Measurements from ENCODE around the gene POLRMT.
"Not testable (repeated sequence)": the region's sequence is repeated elsewhere in the genome, so short reads cannot be mapped to it uniquely, and the experiment has no call there.

The POLRMT gene

DNA sequence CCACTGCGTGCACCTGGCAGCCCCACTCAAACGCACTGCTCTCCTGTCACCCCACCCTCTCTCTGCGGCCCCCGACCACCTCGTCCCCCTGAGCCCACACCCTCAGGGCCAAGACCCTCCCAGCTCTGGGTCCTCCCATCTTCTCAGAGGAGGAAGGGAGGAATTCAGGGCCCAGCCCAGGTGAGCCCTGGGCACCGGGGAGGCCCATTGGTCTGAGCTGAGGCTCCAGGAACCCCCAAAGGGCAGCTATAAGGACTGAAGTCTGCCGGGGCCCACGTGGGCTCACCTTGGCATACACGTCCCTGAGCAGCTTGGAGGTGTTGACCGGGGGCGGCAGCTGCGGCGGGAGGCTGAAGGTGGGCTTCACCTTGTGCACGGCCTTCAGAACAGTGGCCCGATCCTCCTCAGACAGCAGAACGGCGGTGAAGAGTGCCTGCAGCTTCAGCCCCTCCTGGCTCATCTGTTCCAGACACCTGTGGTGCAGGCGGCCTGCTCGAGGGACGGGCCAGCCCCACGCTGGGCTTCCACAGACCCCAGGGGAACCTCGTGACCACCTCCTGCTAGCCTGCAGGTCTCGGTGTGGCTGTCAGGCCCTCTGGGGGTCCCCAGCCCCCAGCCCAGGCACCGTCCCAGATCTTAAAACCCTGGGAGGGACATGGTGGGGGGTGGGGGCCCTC lies 8.8 kb downstream of the POLRMT start:
- no peak for DNase-seq

DNA sequence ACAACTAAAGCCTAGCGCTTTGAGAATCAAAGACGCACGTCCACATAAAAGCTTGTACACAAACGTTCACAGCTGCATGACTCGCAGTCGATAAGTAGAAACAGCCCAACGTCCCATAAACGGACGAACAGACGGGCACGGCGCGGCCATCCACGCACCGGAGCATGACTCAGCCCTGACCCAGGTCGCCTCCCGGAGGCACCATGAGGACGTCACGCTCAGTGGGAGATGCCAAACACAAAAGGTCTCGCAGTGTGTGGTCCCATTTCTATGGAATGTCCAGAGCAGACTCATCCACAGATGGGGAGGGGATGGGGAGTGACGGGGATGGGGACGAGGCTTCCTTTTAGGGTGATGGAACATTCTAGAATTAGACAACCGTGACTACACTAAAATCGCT lies 9.4 kb downstream of the POLRMT start:
- no peak for DNase-seq

DNA sequence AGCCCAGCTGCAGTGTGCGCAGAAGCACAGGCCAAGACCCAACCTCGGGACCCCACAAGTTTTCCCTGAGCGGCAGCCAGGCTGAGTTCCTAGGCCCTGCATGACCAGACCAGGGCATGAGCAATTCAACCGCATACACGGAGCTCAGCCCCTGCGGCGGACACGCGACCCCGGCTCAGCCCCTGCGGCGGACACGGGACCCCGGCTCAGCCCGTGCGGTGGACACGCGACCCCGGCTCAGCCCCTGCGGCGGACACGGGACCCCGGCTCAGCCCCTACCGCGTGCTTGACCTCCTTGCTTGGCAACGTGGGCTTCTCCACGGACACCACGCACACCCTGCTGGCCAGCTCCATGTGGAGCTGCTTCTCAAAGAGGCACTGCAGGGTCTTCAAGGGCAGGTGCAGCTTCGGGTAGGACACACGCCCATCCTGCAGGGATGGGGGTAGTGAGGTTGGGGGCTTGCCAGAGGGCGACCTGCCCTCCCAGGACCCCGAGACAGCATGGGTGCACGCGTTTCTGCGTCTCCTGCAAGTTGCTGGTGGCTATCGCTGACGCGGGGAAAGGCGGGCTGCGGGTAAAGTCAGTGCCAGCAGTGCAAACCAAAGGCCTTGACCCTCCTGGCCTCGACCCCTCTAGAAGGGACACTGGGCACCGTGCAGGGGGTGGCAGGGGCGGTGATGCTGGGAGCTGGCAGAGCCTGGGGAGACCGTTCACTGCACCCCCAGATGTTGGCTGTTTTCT lies 10.0 kb downstream of the POLRMT start:
- DNase-seq = no peak

GRCh38 chr19:622666-623065 lies 10.7 kb downstream of the POLRMT start:
- no peak for DNase-seq

DNA sequence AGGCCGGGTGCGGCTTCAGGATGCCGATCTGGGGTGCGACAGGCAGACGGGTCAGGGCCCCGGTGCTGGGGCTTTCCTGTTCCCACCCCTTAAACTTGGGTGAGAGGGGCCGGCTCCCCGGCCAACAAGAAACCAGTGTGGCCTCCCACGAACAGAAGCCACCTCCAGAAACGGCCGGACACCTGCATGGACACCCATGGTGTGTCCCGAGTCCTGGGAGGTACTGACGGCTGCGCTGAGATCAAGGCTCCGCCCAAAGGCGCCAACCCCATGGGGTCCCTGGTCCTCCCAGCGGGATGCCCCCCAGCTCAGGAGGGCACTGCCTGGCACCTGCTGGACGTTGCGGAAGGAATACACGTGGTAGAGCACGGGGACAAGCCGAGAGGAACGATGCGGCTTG lies 11.5 kb downstream of the POLRMT start:
- no peak for DNase-seq

- not testable (repeated sequence) for DNase-seq
Observed at GRCh38 chr19:621191-621590, 12.1 kb downstream of the POLRMT start.

DNA sequence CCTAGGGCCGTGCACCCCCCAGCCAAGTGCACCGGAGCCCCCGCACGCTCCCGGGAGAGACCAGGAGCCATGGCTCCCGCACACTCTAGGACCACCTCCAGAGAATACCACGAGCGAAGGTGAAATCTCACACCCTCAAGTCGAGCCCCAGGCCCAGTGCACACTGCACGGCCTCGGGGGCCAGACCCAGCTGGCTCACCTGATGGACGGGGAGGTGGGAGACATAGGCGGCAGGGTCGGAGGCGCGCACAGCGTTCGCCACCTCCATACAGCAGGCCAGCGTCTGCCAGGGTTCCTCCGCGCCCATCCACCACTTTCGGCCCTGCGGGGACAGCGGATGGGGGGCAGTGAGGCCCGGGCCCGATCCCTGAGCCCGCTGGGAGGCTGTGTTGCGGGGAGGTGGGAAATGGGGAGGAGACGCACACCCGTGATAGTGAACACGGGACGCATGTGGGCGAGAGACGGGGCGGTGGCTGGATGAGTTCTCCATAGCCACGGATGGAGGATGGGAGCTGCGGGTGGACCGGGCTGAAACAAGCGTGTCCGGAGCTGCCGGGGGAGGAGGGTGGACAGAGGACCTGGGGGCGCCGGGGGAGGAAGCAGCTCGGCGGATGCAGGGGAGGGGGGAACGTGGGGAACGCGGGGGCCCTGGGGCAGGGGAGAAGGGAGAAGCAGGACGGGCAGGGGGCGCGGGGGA lies 13.0 kb downstream of the POLRMT start:
- DNase-seq = no peak

DNA sequence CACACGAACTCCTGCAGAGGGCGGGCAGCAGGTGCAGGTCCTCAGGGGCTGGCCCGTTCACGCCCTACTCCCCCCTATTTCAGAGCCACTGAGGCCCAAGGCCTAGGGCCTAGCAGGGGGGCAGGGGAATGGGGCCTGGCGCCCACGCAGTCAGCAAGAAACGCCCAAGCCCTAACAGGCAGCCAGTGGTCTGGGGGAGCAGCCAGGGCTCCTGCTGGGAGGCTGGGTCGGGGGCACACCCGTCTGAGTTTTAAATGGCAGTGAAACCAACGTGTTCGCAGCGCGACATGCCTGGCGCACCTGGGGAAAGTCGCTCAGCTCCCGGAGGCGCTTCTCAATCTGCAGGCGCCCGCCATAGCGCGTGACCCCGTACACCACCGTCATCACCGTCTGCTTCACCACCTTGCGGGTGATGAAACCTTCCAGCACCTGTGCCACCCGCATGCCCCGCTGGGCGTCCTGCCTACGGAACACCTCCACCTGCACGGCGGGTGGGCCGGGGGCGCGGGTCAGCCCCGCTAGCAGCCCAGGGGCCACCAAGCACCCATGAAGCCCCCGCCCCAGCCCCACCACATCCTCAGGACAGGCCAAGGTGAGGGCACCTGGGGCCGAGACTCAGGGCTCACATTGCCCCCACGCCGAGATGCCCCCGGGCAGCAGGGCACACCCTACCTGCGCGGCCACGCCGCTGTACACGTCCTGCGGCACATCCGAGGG lies 13.9 kb downstream of the POLRMT start:
- no peak for DNase-seq

DNA sequence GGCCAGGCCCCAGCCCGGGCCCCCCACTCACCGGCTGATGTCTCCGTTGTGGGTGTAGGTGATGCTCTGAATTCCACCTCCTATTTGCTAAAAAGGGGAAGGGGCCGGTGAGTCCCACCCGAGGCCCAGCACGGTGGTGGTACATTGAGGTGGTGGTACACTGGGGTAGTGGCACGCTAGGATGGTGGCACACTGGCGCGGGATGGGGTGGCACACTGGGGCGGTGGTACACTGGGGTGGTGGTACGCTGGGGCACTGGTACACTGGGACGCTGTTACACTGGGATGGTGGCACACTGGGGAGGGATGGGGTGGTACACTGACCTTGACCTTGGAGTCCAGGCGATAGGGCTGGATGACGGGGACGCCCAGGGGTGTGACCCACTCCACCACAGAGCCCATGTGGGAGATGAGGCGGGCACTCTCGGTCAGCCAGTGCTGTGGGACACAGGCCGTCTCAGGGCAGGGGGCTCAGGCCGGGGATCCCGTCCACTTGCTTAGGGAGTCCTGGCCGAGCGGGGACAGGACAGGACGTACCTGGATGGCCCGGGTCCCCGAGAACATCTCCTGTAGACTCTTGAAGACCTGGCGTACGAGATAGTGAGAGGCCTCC lies 14.6 kb downstream of the POLRMT start:
- DNase-seq = no peak

DNA sequence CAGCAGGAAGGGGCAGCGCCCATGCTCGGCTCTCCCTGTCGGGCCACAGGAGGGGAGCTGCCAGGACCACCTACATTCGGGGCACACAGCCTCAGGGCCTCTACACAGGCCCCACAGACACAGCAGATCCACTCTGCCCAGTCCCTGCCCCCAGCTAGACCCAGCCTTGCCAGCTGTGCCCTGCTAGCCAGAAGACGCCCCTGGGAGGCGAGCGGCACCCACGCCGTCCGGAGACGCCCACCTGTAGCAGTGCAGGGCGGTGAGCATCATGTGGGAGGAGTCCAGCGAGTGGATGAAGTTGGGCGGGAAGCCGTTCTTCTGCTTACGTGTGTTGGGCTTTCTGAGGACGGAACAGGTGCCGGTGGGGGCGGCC lies 15.1 kb downstream of the POLRMT start:
- DNase-seq = no peak

- no peak for DNase-seq
Observed at GRCh38 chr19:617551-618246, 15.6 kb downstream of the POLRMT start.

GRCh38 chr19:616747-617526 lies 16.4 kb downstream of the POLRMT start:
- no peak for DNase-seq

GRCh38 chr19:616062-616700 lies 17.2 kb downstream of the POLRMT start:
- no peak for DNase-seq

DNA sequence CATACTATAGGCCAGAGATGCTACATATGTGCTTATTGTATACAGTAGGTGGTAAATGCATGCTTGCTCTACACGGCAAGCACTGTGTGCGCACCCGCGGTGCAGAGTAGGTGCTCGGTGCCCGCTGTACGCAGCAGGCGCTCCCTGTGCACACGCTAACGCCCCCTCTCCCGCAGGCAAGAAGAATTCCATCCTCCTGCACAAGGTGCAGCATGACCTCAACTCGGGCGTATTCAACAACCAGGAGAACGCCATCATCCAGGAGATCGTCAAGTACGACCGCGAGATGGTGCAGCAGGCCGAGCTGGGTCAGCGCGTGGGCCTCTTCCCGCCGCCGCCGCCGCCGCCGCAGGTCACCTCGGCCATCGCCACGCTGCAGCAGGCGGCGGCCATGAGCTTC lies 17.7 kb downstream of the POLRMT start:
- no peak for DNase-seq

DNA sequence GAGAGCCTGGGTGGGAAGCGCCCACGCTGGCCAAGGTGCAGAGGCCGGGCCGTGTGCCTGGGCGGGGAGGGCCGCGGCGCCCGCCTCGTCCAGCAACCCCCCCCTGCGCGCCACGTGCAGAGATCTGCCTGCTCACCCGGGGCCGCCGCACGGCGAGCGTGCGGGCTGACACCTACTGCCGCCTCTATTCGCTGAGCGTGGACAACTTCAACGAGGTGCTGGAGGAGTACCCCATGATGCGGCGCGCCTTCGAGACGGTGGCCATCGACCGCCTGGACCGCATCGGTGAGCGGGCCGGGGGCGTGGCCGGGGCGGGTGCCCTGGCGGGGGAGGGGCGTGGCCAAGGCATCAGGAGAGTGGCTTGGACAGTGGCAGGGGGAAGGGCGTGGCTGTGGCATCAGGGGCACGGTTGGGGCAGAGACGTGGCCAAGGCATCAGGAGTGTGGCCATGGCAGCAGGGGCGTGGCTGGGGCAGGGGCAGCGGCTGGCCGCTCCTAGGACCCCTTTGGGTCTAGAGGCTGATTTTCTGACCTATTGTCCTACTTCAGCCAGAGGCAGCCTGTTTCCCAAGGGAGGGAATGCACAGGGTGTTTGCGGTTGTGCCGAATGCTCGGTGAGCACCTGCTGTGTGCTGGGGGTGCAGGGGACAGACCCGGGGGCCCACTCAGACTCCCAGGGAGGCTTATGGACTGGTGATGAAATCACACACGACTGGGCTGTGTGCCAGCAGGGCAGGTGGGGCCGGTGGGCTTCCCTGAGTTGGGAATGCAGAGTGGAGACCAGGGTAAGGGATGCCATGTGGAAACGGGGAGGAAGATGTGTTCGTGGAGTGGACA lies 19.4 kb downstream of the POLRMT start:
- no peak for DNase-seq

GRCh38 chr19:612941-613340 lies 20.4 kb downstream of the POLRMT start:
- DNase-seq = no peak

GRCh38 chr19:611481-611868 lies 21.9 kb downstream of the POLRMT start:
- no peak for DNase-seq

DNA sequence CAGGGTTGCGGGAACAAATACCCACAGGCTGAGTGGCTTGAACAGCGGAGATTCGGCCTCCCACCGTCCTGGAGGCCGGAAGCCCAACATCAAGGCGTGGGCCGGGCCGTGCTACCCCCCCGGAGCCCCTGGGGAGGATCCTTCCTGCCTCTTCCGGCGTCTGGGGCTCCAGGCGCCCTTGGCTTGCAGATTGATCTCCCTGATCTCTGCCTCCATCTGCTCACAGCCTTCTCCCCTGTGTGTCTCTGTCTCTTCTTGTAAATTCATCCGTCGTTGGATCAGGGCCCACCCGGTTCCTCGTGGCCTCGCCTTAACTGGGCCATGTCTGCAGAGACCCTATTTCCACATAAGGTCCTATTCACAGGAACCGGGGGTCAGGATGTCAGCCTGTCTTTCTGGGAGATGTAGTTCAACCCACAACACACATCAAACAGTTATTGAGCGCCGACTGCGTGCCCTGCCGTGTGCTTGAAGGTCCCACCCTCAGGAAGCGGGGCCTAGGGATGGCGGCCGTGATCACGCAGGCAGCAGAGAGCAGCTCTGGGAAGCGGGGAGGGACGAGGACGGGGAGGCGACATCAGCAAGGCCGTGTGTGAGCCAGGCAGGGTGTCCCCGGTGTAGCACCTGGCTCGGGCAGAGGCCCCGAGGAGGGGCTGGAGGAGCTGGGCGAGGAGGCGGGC lies 22.4 kb downstream of the POLRMT start:
- DNase-seq = peak in 2 of 4 experiments; percentile 30 to 48

- DNase-seq = peak in 2 of 4 experiments; percentile 19 to 36
Observed at GRCh38 chr19:610071-610800, 23.1 kb downstream of the POLRMT start.

Data from activated naive CD4-positive, alpha-beta T cell (primary cell).